Stimulated activated CD4-positive, alpha-beta T cell treated with anti-CD3 and anti-CD28 coated beads, Interleukin-4, amount 100 ng/mL, for 48 hours (primary cell): ENCODE results near the gene ASH1L.
"Not testable (repeated sequence)": the region's sequence is repeated elsewhere in the genome, so short reads cannot be mapped to it uniquely, and the experiment has no call there.

Source experiments
- DNase-seq, 2 donors: peaks; one replicate each; pipeline ENCODE4 v3.0.0-alpha.2; 2020; ENCODE audit warnings: low read depth in 2 of 2

Gene ASH1L

GRCh38 chr1:155499263-155499662 is 63.3 kb downstream of the ASH1L start:
- DNase-seq: no peak

GRCh38 chr1:155493595-155493994 is 69.0 kb downstream of the ASH1L start:
- DNase-seq: not testable (repeated sequence)

GRCh38 chr1:155488419-155488818 is 74.2 kb downstream of the ASH1L start:
- not testable (repeated sequence) for DNase-seq

- DNase-seq: no peak
These were observed 75.1 kb downstream of the ASH1L start for GRCh38 chr1:155487541-155487940.

- DNase-seq: not testable (repeated sequence)
These were observed 75.7 kb downstream of the ASH1L start for GRCh38 chr1:155486952-155487351.

GRCh38 chr1:155485945-155486344 is 76.7 kb downstream of the ASH1L start:
- no peak for DNase-seq

- DNase-seq: no peak
These were observed 77.4 kb downstream of the ASH1L start for GRCh38 chr1:155485222-155485621.

GRCh38 chr1:155481741-155482241 is 80.8 kb downstream of the ASH1L start:
- no peak for DNase-seq

- DNase-seq: no peak
These were observed 83.4 kb downstream of the ASH1L start for GRCh38 chr1:155479205-155479604.

GRCh38 chr1:155478270-155478852 is 84.2 kb downstream of the ASH1L start:
- DNase-seq: no peak

GRCh38 chr1:155474146-155474545 is 88.5 kb downstream of the ASH1L start:
- no peak for DNase-seq

- DNase-seq: no peak
These were observed 89.3 kb downstream of the ASH1L start for GRCh38 chr1:155473151-155473821.

- DNase-seq: no peak
These were observed 90.0 kb downstream of the ASH1L start for GRCh38 chr1:155472491-155473083.

- no peak for DNase-seq
These were observed 90.7 kb downstream of the ASH1L start for GRCh38 chr1:155471891-155472290.

- no peak for DNase-seq
These were observed 91.6 kb downstream of the ASH1L start for GRCh38 chr1:155471026-155471425.

GRCh38 chr1:155466996-155467395 is 95.6 kb downstream of the ASH1L start:
- no peak for DNase-seq

- DNase-seq: no peak
These were observed 96.0 kb downstream of the ASH1L start for GRCh38 chr1:155466617-155466972.

- DNase-seq: no peak
These were observed 98.5 kb downstream of the ASH1L start for GRCh38 chr1:155463865-155464650.

GRCh38 chr1:155458111-155458510 is 104.5 kb downstream of the ASH1L start:
- no peak for DNase-seq

- DNase-seq: no peak
These were observed 105.3 kb downstream of the ASH1L start for GRCh38 chr1:155457266-155457665.

GRCh38 chr1:155455588-155456195 is 106.9 kb downstream of the ASH1L start:
- no peak for DNase-seq

- no peak for DNase-seq
These were observed 108.5 kb downstream of the ASH1L start for GRCh38 chr1:155454096-155454495.
